ENCODE data around the gene YJEFN3. TPM values are rescaled to one million over a fixed set of nuclear protein-coding genes. Genes with fewer than 3 reads are reported as not detected.

Gene YJEFN3
- total RNA-seq, 4 donors from 2014 or later: 1.2 to 3.3 (median 2.8) TPM

DNA sequence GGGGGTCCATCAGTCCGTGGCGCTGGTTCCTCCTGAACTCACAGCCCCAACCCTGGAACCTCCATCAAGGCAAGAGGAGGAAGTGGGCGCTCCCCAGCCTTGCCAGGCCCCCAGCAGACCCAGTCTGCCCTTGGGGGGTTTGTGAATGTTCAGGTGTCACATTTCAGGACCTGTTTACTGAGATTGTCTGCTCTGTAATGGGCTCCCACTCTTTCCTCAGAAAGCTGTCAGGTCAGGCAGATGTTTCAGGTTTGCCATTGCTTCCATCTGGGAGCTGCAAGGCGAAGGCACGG, 42.8 kb upstream of the YJEFN3 start:
- Histone ChIP-seq H3K9me3 (no peaks in the 10 kb centered on the region), H3K36me3 (peaks cover 0 to 17% (median 6%) of the 10 kb centered on the region in 4 donors), H3K4me1 (peaks cover 40 to 63% (median 58%) of the 10 kb centered on the region in 4 donors), H3K27me3 (no peaks in the 10 kb centered on the region), H3K4me3 (no peak overlapping the region), H3K27ac (replicated peaks in 1 of 4) (no peak overlapping the region)
- TF ChIP-seq CTCF (IDR thresholded peaks at IDR 0.05) (no peak), EP300 (IDR thresholded peaks at IDR 0.05) (no peak), POLR2AphosphoS5 (IDR thresholded peaks at IDR 0.05) (no peak), POLR2A (IDR thresholded peaks at IDR 0.05; ENCODE audit: low read depth) (no peak)
- WGBS: 87% methylated on average over 5 of the region's 5 CpGs
- intact Hi-C loops (cut with DNase I): loop anchor here (10.0 kb wide), 1 partner anchor 71 kb away; no protein-coding TSS in a partner anchor
- DNase-seq (ENCODE audit: extremely low spot score): no peak

- TF ChIP-seq POLR2A (IDR thresholded peaks at IDR 0.05; ENCODE audit: low read depth): no peak
- H3K4me3 ChIP-seq: no peak overlapping the region
- peaks cover 40 to 63% (median 59%) of the 10 kb centered on the region in 4 donors for H3K4me1 ChIP-seq
- no peak overlapping the region for H3K27ac ChIP-seq (replicated peaks in 1 of 4)
- DNase-seq (ENCODE audit: extremely low spot score): no peak
- intact Hi-C loops (cut with DNase I): loop anchor here (10.0 kb wide), 1 partner anchor 72 kb away; no protein-coding TSS in a partner anchor
- WGBS: 83% methylated on average over 3 of the region's 15 CpGs
- no peaks in the 10 kb centered on the region for H3K9me3 ChIP-seq
- peaks cover 0 to 13% (median 3%) of the 10 kb centered on the region in 4 donors for H3K36me3 ChIP-seq
- H3K27me3 ChIP-seq: no peaks in the 10 kb centered on the region
These were observed 42.2 kb upstream of the YJEFN3 start for GRCh38 chr19:19486343-19487076.

DNA sequence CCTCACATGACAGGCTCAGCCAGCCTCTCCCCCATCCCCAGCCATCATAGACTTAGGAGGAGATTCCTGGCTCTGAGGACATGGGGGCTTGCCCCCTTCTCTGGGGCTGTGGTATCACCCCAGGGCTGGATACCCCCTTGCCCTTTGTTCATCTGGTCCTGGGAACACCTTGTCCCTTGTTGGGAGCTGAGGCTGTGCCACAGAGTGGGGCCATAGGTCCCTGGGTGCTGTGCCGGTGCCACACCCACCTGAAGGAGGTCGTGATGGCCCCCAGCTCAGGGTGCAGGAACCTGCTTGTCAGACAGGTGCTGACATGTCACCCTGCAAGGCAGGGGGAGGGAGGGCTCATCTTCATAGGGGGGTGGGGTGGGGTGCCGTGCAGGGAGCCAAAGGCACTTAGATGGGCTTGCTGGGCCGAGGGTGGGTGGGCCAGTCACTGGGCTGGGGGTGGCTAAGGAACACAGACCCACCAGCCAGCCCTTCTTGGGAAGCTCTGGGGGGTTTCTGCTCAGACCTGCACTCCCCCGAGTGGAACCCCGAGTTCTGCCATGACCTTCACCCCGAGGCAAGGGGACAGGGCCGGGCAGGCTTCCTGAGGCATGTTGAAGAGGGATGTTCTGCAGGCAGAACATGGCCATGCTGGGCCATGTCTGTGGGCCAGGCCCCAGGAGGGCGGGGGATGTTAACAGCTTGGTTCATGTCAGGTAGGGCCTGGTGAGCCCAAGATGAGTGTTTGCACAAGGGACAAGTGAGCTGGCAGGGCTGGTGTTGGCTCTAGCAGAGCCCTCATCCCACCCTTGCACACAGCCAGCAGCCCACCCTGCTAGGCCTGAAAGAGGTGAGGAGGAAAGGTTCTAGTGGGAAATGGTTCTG, 41.4 kb upstream of the YJEFN3 start:
- no peak for TF ChIP-seq POLR2A (IDR thresholded peaks at IDR 0.05; ENCODE audit: low read depth)
- TF ChIP-seq EP300 (IDR thresholded peaks at IDR 0.05): no peak
- no peak for TF ChIP-seq CTCF (IDR thresholded peaks at IDR 0.05)
- no peak for TF ChIP-seq POLR2AphosphoS5 (IDR thresholded peaks at IDR 0.05)
- peaks cover 40 to 63% (median 59%) of the 10 kb centered on the region in 4 donors for H3K4me1 ChIP-seq
- peak overlapping the region in 1 of 4 donors; percentile 71 for H3K27ac ChIP-seq (replicated peaks in 1 of 4)
- no peaks in the 10 kb centered on the region for H3K9me3 ChIP-seq
- H3K27me3 ChIP-seq: no peaks in the 10 kb centered on the region
- H3K4me3 ChIP-seq: no peak overlapping the region
- 71% methylated on average over 7 of the region's 9 CpGs for WGBS
- DNase-seq (ENCODE audit: extremely low spot score): no peak
- intact Hi-C loops (cut with DNase I): loop anchor here (10.0 kb wide), 1 partner anchor 73 kb away; no protein-coding TSS in a partner anchor
- peaks cover 1 to 15% (median 6%) of the 10 kb centered on the region in 4 donors for H3K36me3 ChIP-seq

- H3K27ac ChIP-seq (replicated peaks in 1 of 4): peak overlapping the region; percentile 56 to 71 (median 62)
- 62% methylated on average over 20 of the region's 20 CpGs for WGBS
- DNase-seq (ENCODE audit: extremely low spot score): no peak
These were observed 40.5 kb upstream of the YJEFN3 start for GRCh38 chr19:19487950-19488874.

More at GRCh38 chr19:19487950-19488874, 40.5 kb upstream of the YJEFN3 start:
- Histone ChIP-seq H3K4me1 (peaks cover 40 to 63% (median 53%) of the 10 kb centered on the region in 4 donors), H3K27me3 (no peaks in the 10 kb centered on the region), H3K9me3 (no peaks in the 10 kb centered on the region), H3K4me3 (no peak overlapping the region), H3K36me3 (peaks cover 7 to 21% (median 13%) of the 10 kb centered on the region in 4 donors)
- intact Hi-C loops (cut with DNase I): loop anchor here (10.0 kb wide), 1 partner anchor 73 kb away; no protein-coding TSS in a partner anchor
- no peak for TF ChIP-seq EP300 (IDR thresholded peaks at IDR 0.05)
- TF ChIP-seq CTCF (IDR thresholded peaks at IDR 0.05): no peak
- no peak for TF ChIP-seq POLR2A (IDR thresholded peaks at IDR 0.05; ENCODE audit: low read depth)
- no peak for TF ChIP-seq POLR2AphosphoS5 (IDR thresholded peaks at IDR 0.05)

Measured in esophagus muscularis mucosa (tissue), 4 donors.